ENCODE measurements around the gene KRT5.

DNA sequence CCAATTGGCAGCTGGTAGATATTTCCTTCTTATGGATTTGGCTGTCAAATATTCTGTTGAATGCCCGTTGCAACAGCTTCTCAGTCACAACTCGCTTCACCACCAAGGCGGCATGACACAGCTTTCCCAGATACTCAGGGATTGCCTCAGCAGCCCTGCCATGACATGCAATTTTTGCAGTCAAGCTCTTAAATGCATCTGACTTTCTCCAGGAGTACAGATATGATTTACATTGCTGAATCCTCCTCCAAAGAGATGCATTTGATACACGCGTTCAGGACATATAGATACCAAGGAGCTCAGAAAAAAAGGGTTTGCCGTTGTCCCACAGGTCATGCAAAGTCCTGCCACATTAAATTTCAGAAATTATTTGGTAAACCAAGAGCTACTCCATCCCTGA lies 6.5 kb downstream of the KRT5 start:
- TF ChIP-seq, protein P1, sequence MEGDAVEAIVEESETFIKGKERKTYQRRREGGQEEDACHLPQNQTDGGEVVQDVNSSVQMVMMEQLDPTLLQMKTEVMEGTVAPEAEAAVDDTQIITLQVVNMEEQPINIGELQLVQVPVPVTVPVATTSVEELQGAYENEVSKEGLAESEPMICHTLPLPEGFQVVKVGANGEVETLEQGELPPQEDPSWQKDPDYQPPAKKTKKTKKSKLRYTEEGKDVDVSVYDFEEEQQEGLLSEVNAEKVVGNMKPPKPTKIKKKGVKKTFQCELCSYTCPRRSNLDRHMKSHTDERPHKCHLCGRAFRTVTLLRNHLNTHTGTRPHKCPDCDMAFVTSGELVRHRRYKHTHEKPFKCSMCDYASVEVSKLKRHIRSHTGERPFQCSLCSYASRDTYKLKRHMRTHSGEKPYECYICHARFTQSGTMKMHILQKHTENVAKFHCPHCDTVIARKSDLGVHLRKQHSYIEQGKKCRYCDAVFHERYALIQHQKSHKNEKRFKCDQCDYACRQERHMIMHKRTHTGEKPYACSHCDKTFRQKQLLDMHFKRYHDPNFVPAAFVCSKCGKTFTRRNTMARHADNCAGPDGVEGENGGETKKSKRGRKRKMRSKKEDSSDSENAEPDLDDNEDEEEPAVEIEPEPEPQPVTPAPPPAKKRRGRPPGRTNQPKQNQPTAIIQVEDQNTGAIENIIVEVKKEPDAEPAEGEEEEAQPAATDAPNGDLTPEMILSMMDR (conservative IDR thresholded peaks at IDR 0.05; ENCODE audit: low read depth, low read length), result no peak
- TF ChIP-seq EZH2 (IDR thresholded peaks at IDR 0.05; ENCODE audit: borderline replicate concordance, low read depth, low read length, poor library complexity, severe bottlenecking), result no peak

All from A673 (cell line).